ENCODE data around the gene KDM3A.

The KDM3A gene

DNA sequence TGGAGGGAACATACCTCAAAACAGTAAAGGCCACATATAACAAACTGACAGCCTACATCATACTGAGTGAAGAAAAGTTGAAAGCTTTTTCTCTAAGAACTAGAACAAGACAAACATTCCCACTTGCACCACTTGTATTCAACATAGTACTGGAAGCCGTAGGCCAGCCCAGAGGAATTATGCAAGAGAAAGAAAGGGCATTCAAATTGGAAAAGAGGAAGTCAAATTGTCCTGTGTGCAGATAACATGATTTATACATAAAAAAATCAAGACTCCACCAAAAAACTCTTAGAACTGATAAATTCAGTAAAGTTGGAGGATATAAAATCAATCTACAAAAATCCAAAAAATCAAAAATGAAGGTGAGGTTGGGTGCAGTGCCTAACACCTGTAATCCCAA lies 8.0 kb upstream of the KDM3A start:
- no peak for DNase-seq

DNA sequence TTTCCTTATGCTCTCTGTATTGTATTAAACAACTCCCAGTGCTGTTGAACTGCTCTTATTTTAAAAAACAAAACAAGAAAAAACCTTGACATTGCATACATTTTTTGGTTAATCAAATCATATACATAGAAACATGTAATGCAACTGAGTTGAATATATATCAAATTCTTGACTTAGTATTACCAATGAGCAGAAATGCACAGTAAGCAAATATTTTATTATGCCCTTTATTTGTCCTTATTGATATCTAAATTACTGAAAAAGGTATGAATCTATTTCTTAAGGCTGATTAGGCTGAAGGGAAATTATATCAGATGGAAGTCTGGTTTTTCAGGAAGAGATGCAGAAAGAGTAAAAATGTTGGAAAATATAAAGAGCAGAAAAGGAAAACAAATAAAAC lies 6.9 kb upstream of the KDM3A start:
- DNase-seq, result no peak

DNA sequence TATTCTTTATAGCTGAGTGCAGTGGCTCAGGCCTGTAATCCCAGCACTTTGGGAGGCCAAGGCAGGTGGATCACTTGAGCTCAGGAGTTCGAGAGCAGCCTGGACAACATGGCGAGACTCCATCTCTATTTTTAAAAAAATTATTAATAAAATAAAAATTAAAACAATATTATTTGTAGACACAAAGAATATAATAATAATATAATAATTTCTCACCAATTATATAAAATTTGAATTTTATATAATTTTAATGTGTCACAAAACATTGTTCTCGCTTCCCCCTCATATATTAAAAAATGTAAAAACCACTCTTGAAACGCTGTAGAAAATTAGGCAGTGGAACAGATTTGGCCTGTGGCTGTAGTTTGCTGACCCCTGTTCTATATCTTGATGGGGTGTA lies 5.6 kb upstream of the KDM3A start:
- no peak for DNase-seq

DNA sequence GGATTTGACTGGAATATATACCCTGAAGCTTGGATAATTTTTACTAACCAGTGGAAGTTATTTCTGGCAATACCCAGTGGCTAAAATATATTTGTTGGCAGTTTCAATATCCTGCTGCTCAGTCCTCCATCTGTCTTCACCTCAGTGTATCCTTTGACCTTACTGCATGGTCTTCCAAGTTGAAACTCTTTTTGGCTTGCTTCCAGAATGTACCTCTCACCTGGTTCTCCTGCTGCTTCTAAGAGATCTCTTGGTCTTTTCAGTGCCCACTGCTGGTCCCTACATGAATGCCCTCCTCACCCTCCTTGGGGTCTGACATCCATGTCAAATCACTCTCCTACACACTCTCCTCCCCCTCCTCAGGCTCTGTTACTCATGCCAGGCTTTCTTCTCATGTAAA lies 4.8 kb upstream of the KDM3A start:
- no peak for DNase-seq

DNA sequence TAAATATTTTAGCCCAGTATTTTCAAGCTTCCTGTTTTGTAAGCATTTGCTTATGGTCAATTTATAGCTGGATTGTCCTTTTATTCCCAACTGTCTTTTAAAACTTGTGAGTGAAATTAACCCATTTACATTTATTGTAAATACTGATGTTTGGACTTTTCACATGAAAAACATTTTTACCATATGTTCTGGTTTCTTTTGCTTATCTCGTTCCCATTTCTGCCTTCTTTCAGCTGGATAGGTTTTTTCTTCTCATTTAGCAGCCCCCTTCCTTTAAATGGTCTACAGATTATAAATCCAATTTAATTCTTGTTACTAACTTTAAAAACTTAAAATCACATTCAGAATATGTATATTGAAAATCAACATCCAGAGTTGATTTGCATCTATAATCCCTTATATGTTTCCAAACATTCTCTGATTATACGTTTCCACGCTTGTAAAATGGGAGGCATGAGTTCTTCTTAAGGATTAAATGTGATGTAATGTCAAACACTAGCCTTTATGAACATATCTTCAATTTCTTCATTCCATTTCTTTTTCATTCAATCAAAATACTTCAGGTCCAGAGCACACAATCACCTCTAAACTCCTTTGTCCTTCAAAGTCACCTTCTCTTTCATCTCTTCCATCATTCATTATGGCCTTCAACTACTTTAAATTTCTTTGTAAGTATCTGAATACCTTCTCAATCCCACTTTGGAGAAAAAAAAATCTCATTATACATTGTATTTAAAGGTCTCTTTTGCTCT lies 1.1 kb upstream of the KDM3A start:
- no peak for DNase-seq

DNA sequence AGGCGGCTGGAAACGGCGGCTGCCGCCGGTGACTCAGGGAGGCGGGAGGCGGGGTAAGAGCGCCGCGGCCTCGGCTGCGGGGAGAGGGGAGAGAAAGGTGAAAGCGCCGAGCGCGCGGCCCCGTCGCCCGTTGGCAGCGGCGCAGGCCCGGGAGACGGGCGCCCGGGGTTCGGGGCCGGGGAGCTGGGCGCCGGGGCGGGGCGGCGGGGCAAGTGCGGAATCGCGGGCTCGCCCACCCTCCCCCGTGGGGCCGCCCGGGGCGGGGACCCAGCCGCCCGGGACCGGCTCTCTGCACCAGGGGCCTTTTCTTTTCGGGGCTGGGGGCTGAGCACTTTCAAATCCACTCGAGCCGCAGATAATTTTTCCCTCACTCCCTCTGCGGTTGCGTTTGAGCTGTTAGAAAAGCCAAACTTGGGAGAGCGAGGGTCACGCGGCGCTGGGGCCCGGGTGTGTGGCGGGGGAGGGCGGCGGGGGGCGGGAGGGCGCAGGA lies 266 bp downstream of the KDM3A start:
- no peak for DNase-seq

DNA sequence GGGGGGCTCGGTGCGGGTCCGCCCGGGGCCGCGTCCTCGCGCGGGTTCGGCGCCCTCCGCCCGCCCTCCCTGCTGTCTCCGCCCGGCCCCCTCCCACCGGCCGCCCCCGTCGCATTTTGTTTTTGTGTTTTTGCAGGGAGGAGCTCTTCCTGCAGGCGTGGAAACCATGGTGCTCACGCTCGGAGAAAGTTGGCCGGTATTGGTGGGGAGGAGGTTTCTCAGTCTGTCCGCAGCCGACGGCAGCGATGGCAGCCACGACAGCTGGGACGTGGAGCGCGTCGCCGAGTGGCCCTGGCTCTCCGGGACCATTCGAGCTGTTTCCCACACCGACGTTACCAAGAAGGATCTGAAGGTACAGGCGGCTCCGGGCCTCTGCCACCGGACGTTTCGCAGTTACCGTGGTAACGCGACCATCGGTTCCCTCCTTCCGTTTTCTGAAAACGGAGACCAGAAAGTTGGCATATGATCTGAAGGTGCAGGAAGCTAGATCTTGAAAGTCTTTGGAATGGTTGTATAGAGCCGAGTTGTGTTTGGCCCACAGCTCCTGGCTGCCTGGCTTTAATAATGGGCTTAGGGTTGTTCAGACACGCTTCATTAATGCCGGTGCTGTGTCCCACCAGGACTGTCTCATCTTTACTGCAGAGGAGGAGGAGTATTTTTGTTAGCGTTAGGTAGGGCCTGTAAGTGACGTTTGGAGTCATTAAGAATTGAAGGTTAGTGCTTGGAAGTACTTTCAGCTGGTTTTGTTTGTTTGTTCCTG lies 891 bp downstream of the KDM3A start:
- peak; percentile 73 to 75 for DNase-seq

DNA sequence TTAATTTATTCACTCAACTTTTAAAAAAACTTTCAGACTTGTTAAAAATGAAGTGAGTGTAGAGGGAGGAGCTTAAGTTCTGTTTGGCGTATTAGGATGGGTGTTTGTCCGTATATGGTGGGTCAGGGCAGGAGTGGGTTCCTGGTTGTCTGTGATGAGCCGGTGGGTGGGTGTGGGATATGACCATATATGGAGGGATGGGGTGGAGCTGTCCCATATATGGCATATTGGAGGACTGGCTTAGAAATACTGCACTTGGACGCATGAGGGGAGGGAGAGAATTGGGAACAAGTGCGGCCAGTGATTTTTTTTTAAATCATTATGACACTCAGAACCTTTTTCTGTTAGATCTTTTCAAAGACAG lies 1.5 kb downstream of the KDM3A start:
- peak; percentile 78 to 83 for DNase-seq

DNA sequence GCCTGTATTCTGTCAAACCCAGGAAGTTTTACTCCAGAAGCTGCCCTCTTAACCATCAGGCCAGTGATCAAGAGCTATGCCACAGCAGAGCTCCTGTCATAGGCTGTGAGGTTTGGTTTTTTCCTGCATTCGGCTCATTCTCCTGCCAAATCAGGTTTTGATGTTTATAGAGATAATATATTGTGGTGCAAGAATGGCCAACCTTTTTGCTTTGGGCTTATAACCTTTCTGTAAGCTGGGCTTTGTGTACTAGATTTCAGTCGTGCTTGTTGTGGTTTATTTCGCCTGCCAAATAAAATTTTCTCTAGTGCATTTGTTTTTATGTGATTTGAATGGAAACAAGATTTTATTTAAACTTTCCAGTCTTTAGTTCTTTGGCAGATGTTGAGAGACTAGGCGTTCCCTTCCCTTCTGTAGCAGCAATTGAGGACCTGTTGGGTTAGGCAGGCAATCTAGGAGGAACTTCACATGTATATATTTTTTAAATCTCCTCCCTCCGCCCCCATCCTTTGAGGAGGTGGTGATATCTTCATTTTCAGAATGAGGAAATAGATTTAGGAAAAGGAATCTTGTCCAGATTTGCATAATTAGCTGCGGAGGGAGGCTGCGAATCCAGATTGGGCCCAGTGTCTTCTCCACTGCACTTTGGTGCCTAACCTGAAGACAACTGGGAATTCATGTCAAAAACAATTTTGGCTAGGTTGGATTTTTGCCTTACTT lies 2.6 kb downstream of the KDM3A start:
- DNase-seq, result no peak

DNA sequence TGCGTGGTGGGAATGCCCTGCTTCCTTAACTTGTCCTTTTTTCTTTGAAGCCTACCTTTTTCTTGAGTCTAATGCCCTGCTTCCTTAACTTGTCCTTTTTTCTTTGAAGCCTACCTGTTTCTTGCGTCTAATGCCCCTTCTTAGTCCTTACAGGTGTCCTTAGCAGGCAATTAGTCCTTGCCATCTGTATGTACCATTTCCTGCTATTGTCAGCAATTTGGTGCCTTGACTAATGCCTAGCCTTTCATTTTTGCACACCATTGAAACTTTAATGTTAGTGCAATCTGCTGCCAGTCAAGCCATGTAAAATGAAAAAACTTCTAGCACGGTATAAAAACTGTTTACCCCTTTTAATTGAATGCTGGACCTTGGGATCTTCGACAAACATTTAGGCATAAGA lies 4.3 kb downstream of the KDM3A start:
- no peak for DNase-seq

DNA sequence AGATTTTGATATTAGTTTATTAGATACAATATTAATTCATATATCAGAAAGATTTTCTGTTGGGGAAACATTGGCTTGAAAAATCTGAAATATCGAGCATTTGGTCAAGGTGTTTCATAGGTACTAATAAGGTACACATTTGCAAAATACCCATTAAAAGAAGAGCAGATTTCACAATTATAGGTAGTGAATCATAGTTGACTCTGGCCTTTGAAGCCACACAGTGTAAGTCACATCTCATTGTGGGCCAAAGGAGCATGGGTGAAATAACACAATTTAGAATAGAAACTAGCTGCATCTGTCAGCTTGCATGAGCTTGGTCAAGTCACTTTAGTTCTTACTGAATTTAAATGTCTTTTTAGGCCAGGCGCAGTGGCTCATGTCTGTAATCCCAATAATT lies 4.9 kb downstream of the KDM3A start:
- DNase-seq, result peak in 1 of 2 experiments; percentile 19

DNA sequence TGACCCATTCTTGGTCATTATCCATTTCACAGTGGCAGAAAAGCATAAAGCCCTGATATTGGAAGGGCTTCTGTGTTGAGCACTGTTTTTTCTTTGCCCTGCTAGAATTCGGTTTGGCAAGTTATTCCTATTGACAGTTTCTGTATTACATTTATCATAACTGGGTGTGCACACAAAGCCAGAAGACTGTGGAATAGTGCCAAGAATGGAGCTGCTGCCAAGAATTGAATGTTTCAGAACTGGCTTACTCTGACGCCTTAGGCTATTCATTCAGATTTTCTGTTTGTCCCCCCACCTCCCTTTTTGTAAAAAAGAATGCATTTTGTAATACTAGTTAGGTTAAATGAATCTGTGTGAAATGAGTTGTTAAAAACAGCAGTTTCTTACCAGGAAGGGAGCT lies 12.7 kb downstream of the KDM3A start:
- no peak for DNase-seq

DNA sequence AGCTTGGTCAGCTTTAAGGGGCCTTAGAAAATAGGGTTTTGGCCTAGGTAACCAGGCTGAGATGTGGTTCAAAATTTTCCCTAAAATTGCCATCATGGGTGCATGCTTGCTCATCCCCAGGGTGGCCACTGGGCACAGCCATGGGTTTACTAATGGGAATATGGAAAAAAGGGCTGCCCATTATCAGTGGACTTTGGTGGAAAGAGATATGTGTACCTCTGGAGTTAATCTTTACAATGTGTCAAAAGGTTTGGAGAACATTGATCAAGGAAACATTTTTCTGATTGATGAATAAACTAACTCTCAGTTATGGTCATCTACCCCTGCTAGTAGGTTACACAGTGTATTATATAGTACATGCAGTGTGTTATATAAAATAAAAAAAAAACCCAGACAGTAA lies 13.1 kb downstream of the KDM3A start:
- DNase-seq, result no peak

DNA sequence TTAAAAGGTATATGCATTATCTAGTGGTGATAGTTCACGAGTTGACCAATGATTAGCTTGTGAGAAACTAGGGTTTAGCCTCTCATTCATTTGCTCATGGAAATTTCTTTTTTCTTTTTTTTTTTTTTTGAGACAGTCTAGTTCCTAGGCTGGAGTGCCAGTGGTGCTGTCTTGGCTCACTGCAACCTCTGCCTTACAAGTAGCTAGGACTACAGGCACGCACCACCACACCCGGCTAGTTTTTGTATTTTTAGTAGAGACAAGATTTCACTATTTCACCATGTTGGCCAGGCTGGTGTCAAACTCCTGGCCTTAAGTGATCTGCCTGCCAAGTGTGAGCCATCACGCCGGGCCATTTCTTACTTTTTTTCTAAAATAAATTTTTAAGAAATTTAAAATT lies 14.0 kb downstream of the KDM3A start:
- no peak for DNase-seq

DNA sequence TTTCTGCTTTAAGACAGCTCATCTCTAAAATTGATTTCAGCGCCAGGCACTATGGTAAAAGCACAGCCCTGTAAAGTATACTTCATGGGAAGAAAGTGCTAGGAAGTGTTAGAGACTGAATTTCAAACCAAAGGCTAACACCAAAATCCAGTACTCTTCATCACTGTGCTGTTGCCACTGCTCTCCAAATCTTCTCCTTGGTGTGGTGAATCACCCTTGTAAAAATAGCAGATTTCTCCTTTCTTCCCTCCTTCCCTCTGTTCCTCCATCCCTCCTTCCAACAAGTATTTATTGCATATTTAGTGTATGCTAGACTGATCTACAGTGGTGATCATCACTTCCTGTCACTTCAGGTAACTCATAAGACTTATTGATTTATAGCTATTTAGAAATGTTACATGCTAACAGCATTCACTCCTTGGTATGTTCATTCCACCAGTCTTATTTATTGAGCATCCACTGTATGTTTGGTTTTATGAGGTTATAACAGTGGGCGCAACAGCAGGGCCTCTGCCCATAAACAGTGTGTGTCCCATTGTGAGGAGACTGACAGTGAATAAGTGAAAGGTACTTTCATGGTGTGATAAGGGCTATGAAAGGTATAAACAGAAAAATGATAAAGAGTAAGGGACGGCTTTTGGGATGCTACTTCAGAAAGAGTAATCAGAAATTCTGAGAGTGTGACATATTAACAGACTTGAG lies 20.0 kb downstream of the KDM3A start:
- DNase-seq, result no peak

DNA sequence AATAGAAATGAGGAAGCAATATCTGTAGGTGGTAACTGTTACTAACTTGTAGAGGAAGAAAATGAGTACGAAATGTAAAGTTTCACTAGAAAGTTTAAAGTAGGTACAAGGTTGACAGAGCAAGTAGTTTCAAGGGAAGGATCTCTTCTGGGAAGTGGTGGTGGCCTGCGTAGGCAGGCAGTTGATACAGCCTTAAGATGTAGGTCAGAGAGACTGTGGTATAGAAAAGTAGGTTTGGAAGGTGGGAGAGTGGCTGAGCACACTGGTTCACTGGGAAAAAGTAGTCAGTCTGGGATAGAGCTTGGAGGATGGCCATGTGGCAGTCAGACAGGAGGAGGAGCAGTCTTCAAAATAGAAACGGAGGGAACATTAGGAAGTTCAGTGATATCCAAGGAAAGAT lies 23.5 kb downstream of the KDM3A start:
- no peak for DNase-seq

DNA sequence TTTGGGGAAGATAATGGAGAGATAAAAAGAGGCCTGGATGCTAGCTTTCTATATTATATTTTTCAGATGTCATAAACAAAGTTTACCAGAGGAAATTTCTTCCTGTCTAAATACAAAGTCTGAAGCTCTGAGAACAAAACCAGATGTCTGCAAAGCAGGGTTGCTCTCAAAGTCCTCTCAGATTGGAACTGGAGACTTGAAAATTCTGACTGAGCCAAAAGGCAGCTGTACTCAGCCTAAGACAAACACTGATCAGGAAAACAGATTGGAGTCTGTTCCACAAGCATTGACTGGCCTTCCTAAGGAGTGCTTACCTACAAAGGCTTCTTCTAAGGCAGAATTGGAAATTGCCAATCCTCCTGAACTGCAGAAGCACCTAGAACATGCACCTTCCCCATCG lies 25.1 kb downstream of the KDM3A start:
- no peak for DNase-seq

DNA sequence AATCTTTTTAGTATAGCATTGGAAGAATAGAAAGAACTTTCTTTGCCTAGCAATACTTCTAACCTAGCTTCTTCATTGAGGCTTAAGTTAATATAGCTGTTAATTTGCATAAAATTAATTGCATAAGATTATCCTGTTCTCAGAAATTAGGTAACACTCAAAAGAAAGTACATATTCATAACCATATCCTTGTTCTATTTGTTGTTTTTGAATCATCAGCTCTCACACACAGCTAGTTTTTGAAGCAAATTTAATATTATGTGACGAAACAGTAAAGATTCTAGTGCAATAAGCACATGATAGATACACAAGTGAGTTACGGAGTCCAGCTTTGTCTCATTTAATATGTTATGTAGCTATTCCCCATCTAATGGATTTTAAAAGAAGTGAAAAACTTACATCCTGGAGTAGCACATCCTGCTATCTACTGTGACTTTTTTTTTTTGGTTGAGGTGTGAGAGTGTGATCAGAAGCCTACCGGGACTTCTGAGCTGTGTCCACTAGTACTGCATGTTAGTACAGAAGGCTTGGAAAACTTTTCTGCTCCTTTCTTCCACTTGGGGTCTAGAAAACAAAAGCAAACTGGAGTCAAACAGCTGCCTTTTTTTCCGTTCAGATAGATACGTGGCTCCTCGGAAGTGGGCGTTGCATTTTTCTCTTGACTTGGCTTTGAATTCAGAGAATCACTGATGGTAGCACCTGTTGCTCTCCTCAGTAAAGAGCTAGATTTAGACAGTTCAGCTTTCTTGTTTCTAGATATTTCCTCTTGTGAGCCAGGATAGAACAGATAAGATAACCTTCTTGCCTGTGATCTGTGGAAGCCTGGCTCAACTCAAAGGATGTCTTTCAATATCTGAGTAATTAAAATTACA lies 27.2 kb downstream of the KDM3A start:
- DNase-seq, result peak in 1 of 2 experiments; percentile 29

DNA sequence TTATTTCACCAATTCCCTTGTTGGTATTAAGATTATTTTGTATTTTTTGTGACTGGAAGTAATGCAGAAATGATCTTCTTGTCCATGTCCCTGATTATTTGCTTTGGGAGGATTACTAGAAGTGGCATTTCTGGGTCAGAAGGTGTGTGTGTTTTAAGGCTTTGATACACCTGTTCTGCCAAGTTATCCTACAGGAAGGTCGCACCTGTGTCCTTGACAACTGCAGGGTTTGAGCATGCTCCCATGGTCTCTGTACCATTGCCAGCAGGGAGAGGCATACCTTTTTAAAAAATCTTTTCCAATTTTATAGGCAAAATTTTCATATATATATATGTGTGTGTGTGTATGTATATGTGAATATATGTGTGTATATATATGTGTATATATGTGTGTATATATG lies 29.7 kb downstream of the KDM3A start:
- no peak for DNase-seq

DNA sequence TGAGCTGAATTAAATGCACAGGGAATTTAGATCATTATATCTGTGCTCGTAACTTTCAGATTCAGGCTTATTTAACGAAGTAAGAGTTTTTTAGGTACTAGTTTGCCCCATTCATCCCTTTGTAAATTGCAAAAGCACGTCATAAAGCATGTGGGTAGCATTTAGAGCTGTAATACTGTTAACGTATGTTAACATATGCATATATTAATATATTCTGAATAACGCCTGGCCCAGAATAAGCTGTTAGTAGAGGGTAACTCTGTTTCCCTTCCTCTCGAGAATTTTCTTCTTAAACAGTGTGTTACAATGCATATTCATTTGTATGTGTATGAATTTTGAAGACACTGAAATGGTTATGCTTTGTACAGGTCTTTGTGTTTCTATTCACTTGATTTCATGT lies 30.5 kb downstream of the KDM3A start:
- DNase-seq, result no peak

DNA sequence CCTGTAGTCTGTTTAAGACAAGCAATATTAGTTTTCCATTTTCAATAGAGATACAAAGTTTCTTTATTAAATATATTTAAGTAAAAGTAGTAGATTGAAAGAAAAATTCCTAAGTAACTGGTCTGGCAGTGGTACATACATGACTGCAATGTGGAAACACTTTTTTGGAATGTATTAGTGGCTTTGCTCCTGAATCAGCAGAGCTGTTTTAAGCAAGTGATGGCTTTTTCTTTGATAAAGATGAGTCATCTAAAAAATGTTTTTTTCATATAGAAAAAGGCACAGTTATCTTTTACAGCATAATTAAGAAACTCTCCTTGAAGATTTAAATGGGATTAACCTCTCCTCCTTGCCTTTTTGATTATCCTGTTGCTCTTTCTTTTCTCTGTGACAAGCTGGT lies 34.9 kb downstream of the KDM3A start:
- no peak for DNase-seq

DNA sequence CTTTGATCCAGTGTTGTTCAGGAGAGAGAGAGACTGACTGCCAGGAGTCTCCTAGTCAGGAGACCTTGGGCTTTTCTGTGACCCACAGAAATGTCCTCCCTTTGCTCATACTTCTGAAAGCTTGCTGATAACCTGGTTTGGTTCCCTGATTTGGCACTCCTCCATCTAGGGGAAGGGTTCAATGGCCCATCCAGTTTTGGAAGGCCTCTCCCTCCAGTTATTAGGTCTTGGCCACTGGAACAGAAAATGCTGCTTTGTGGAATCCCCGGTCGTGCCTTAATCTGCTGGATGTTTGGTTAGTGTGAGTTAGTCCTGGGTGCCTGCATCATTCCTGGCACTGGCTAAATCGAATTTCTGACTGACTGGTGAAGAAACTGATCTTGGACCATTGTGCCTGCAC lies 35.7 kb downstream of the KDM3A start:
- no peak for DNase-seq

Data from activated T-cell treated with anti-CD3 and anti-CD28 coated beads, Interleukin-2, amount 50 U/mL, for 48 hours (primary cell).